Endothelial cell of umbilical vein (primary cell): Measurements from ENCODE around the gene ACOT13. TPM values are rescaled to one million over a fixed set of nuclear protein-coding genes. Genes with fewer than 3 reads are reported as not detected.

Source experiments
- BruUV-seq: library from RNA; stranded (reverse); fragments of 400-500 nt; replicated peaks from 2 replicates; lab custom pipeline; 2021; lab: Mats Ljungman, UMichigan
- CTCF ChIA-PET: fragments of 300-600, 350-600 bp; sonication (Branson Sonifier 250); formaldehyde crosslinking; loops from one replicate; lab custom pipeline; 2021; ENCODE audit warnings: antibody characterized with exemption, inconsistent platforms; lab: Charles Lee
- POLR2A ChIA-PET: fragments of 300-600, 350-600 bp; sonication (Branson Sonifier 250); formaldehyde crosslinking; loops from one replicate; lab custom pipeline; 2021; ENCODE audit warnings: antibody characterized with exemption, inconsistent platforms; lab: Charles Lee
- DNase-seq: peaks from one replicate; pipeline ENCODE4 v3.0.0-alpha.2; 2011; ENCODE audit warnings: low read depth, low spot score
- FAIRE-seq: peaks from 2 replicates; lab custom pipeline; 2011; peaks lifted over from hg19 to GRCh38; lab: Jason Lieb, UNC
- H2AFZ ChIP-seq: 2 replicates; pipeline ENCODE4 v1.6.0; 2012; ENCODE audit warnings: low read depth, low read length, control low read depth, inconsistent platforms
- H3K27ac ChIP-seq: 2 replicates; pipeline ENCODE4 v1.5.1; 2011; ENCODE audit warnings: low read depth, mild to moderate bottlenecking, control low read depth, low read length, moderate library complexity; ENCODE audit not compliant: insufficient read depth
- H3K27me3 ChIP-seq, 2 experiments: 2 replicates each; pipeline versions ENCODE4 v1.6.0 to v1.6.1; 2011; ENCODE audit warnings: low read length in 2 of 2, mixed read lengths in 1 of 2; ENCODE audit not compliant: control insufficient read depth in 2 of 2, insufficient read depth in 2 of 2
- H3K36me3 ChIP-seq, 2 experiments: 2 replicates in 1 of 2; 3 replicates in 1 of 2; pipeline ENCODE4 v1.5.1; 2011; ENCODE audit warnings: low read length in 2 of 2, mild to moderate bottlenecking in 1 of 2, moderate library complexity in 1 of 2; ENCODE audit not compliant: control insufficient read depth in 2 of 2, insufficient read depth in 2 of 2; ENCODE audit errors: extremely low read depth in 1 of 2
- H3K4me1 ChIP-seq: 3 replicates; pipeline ENCODE4 v1.5.1; 2011; ENCODE audit warnings: mild to moderate bottlenecking, low read length; ENCODE audit not compliant: control insufficient read depth, insufficient read depth; ENCODE audit errors: extremely low read depth
- H3K4me2 ChIP-seq: 2 replicates; pipeline ENCODE4 v1.6.1; 2011; ENCODE audit warnings: low read length, control low read depth, mixed read lengths; ENCODE audit not compliant: insufficient read depth
- H3K4me3 ChIP-seq, 3 experiments: fragments of 200-600 bp in 1 of 3; sonication (generic), shearing (Covaris generic) in 1 of 3; replicated peaks in 1 of 3; 2 replicates each; pipeline ENCODE4 v1.5.1; 2011 to 2016; ENCODE audit warnings: control low read depth in 3 of 3, low read length in 3 of 3, mild to moderate bottlenecking in 2 of 3, inconsistent platforms in 1 of 3, low read depth in 1 of 3, moderate library complexity in 1 of 3; ENCODE audit not compliant: insufficient read depth in 1 of 3
- H3K79me2 ChIP-seq: 2 replicates; pipeline ENCODE4 v1.6.0; 2012; ENCODE audit warnings: low read length, inconsistent platforms; ENCODE audit not compliant: control insufficient read depth, insufficient read depth
- H3K9ac ChIP-seq: replicated peaks from 2 replicates; pipeline ENCODE3; 2011; ENCODE audit warnings: low read length, control low read depth; ENCODE audit not compliant: insufficient read depth; ENCODE audit errors: extremely low read depth
- H3K9me1 ChIP-seq: replicated peaks from 3 replicates; pipeline ENCODE4 v1.6.0; 2011; ENCODE audit warnings: mild to moderate bottlenecking, low read length; ENCODE audit not compliant: control insufficient read depth, insufficient read depth; ENCODE audit errors: extremely low read depth
- H3K9me3 ChIP-seq: replicated peaks from 2 replicates; pipeline ENCODE4 v1.5.1; 2012; ENCODE audit warnings: low read length, inconsistent platforms; ENCODE audit not compliant: control insufficient read depth, insufficient read depth
- H4K20me1 ChIP-seq: replicated peaks from 2 replicates; pipeline ENCODE3; 2011; ENCODE audit warnings: mild to moderate bottlenecking, low read length; ENCODE audit not compliant: control insufficient read depth, insufficient read depth; ENCODE audit errors: extremely low read depth
- EZH2 ChIP-seq: IDR thresholded peaks from 2 replicates; pipeline ENCODE4 v1.6.1; 2012; ENCODE audit warnings: borderline replicate concordance, low read depth, mild to moderate bottlenecking, moderate library complexity, low read length, inconsistent platforms; ENCODE audit not compliant: severe bottlenecking
- FOS ChIP-seq: IDR thresholded peaks from 2 replicates; pipeline ENCODE4 v1.6.1; 2011; ENCODE audit warnings: mild to moderate bottlenecking, low read length, moderate library complexity, borderline replicate concordance; ENCODE audit not compliant: insufficient read depth
- GATA2 ChIP-seq: IDR thresholded peaks from 2 replicates; pipeline ENCODE4 v1.7.0; 2011; ENCODE audit warnings: low read depth, mild to moderate bottlenecking, moderate library complexity, mixed read lengths, low read length; ENCODE audit not compliant: insufficient read length, insufficient read depth
- JUN ChIP-seq: IDR thresholded peaks from 2 replicates; pipeline ENCODE4 v1.6.1; 2011; ENCODE audit warnings: borderline replicate concordance, low read depth; ENCODE audit not compliant: insufficient read length, insufficient read depth
- MYC ChIP-seq: IDR thresholded peaks from one replicate; pipeline ENCODE4 v1.6.1; 2011; ENCODE audit warnings: mild to moderate bottlenecking, low read depth, low read length
- POLR2A ChIP-seq: IDR thresholded peaks from 2 replicates; pipeline ENCODE4 v1.6.1; 2012; ENCODE audit warnings: low read depth, mild to moderate bottlenecking, control low read depth, low read length
- POLR2AphosphoS5 ChIP-seq: IDR thresholded peaks from 2 replicates; pipeline ENCODE4 v1.6.1; 2012; ENCODE audit warnings: low read depth, mild to moderate bottlenecking, control low read depth, low read length, moderate library complexity; ENCODE audit not compliant: insufficient read depth
- dilution Hi-C: fragments of 300-500 bp; cut with MboI; formaldehyde crosslinking; loops from one replicate; pipeline ENCODE4 v1.15.0; 2019; ENCODE audit warnings: low sequenced_read_pairs; ENCODE audit not compliant: extremely low pct_ligation_motif_present
- intact Hi-C: fragments of 100-400 bp; cut with micrococcal nuclease; formaldehyde crosslinking; loops from one replicate; pipeline ENCODE4 v1.10.0; 2022
- polyA plus RNA-seq, 4 experiments: library from polyadenylated mRNA; depleted of rRNA in 3 of 4; stranded (reverse) in 3 of 4; unstranded in 1 of 4; fragments of >200 nt; gene quantifications; 2 replicates each; pipeline versions ENCODE4 v1.2.1 to v1.2.3, GENCODE V29; 2011 to 2012; ENCODE audit warnings: missing spikeins in 1 of 4
- total RNA-seq: library from RNA; stranded (reverse); gene quantifications from 2 replicates; pipeline ENCODE4 v1.2.3, GENCODE V29; 2021
- TF ChIP-seq, protein P1 (sequence below), 2 donors: IDR thresholded peaks; 1 replicate in 1 of 2; 2 replicates in 1 of 2; pipeline ENCODE4 v1.5.1; 2011; ENCODE audit warnings: low read length in 2 of 2, mild to moderate bottlenecking in 2 of 2, moderate library complexity in 2 of 2, control low read depth in 1 of 2, inconsistent platforms in 1 of 2, low read depth in 1 of 2; ENCODE audit not compliant: insufficient read depth in 1 of 2; ENCODE audit errors: extremely low read depth in 1 of 2
- TF ChIP-seq, protein P2 (sequence below): IDR thresholded peaks from 2 replicates; pipeline ENCODE4 v1.6.1; 2011; ENCODE audit not compliant: insufficient read depth, insufficient read length

Gene ACOT13
- total and polyA plus RNA-seq, 2 donors (not counting 3 experiments of a cell fraction or from before 2014, with no cell fraction given), result 7.7 to 24.1 TPM

DNA sequence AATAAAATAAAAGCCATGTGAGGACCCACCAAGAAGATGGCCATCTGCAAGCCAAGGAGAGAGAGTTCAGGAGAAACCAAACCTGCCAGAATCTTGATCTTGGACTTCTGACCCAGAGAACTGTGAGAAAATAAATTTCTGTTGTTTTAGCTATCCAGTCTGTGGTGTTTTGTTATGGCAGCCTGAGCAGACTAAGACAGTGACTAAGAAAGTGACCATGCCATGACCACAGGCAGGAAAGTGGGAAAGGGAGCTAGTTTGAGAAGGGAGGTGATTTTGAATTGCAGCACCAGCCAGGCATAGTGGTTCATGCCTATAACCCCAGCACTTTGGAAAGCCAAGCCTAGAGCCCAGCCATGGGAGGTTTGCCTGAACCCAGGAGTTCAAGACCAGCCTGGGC, 74.0 kb downstream of the ACOT13 start:
- Histone ChIP-seq H2AFZ (no peak overlapping the region), H3K9ac (no peak overlapping the region), H3K36me3 (no peaks in the 10 kb centered on the region), H4K20me1 (no peaks in the 10 kb centered on the region), H3K4me2 (no peak overlapping the region), H3K27ac (no peak overlapping the region), H3K9me3 (no peaks in the 10 kb centered on the region), H3K79me2 (no peaks in the 10 kb centered on the region), H3K9me1 (no peaks in the 10 kb centered on the region), H3K4me1 (peaks cover 16% of the 10 kb centered on the region), H3K4me3 (no peak overlapping the region), H3K27me3 (no peaks in the 10 kb centered on the region)
- DNase-seq (no peak), FAIRE-seq (no peak)
- intact Hi-C loops (no loop called here), dilution Hi-C loops (no loop called here)
- ChIA-PET CTCF (no interaction called here), POLR2A (no interaction called here)
- BruUV-seq, result no TSS peak
- TF ChIP-seq POLR2A, result no peak
- TF ChIP-seq MYC, result no peak
- TF ChIP-seq FOS, result no peak
- TF ChIP-seq EZH2, result no peak
- TF ChIP-seq JUN, result no peak
- no peak for TF ChIP-seq GATA2
- TF ChIP-seq, protein P1, sequence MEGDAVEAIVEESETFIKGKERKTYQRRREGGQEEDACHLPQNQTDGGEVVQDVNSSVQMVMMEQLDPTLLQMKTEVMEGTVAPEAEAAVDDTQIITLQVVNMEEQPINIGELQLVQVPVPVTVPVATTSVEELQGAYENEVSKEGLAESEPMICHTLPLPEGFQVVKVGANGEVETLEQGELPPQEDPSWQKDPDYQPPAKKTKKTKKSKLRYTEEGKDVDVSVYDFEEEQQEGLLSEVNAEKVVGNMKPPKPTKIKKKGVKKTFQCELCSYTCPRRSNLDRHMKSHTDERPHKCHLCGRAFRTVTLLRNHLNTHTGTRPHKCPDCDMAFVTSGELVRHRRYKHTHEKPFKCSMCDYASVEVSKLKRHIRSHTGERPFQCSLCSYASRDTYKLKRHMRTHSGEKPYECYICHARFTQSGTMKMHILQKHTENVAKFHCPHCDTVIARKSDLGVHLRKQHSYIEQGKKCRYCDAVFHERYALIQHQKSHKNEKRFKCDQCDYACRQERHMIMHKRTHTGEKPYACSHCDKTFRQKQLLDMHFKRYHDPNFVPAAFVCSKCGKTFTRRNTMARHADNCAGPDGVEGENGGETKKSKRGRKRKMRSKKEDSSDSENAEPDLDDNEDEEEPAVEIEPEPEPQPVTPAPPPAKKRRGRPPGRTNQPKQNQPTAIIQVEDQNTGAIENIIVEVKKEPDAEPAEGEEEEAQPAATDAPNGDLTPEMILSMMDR (IDR thresholded peaks at IDR 0.05; ENCODE audit: extremely low read depth in 1 of 2, insufficient read depth in 1 of 2, low read depth in 1 of 2, low read length in 2 of 2), result no peak
- TF ChIP-seq, protein P2, sequence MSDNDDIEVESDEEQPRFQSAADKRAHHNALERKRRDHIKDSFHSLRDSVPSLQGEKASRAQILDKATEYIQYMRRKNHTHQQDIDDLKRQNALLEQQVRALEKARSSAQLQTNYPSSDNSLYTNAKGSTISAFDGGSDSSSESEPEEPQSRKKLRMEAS, result no peak
- TF ChIP-seq POLR2AphosphoS5, result no peak
